OCI-LY7 (cell line): ENCODE measurements around the gene COL4A1.

Experiments used
- EZH2phosphoT487 ChIP-seq: fragments of 200-600 bp; sonication (generic); IDR thresholded peaks from 2 replicates; pipeline ENCODE4 v1.6.1; 2018; ENCODE audit warnings: low read depth, borderline replicate concordance, mild to moderate bottlenecking, mixed run types, antibody characterized with exemption, low read length, moderate library complexity, mixed read lengths
- TF ChIP-seq, protein P1 (sequence below): fragments of 200-600 bp; sonication (generic); conservative IDR thresholded peaks from 2 replicates; pipeline ENCODE4 v1.5.1; 2014; ENCODE audit warnings: mild to moderate bottlenecking, antibody characterized with exemption, low read length, moderate library complexity, mixed read lengths

DNA sequence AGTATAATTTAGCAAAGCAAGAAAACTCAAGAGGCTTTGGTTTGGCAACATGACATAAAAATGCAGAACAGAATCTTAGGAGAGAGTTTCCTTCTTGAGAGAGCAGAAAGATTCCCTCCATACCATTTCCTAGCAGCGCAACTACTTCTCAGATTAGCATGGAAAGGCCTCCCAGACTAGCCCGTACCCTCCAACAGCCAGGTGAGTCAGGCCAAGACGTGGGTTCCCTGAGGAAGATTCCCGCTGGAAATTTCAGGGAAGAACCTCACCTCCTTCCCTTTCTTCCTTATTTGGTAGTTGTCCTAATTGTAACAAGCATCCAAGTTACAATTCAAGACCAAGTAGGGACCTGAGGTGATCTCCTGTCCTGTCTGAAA, 12.4 kb upstream of the COL4A1 start:
- TF ChIP-seq, protein P1, sequence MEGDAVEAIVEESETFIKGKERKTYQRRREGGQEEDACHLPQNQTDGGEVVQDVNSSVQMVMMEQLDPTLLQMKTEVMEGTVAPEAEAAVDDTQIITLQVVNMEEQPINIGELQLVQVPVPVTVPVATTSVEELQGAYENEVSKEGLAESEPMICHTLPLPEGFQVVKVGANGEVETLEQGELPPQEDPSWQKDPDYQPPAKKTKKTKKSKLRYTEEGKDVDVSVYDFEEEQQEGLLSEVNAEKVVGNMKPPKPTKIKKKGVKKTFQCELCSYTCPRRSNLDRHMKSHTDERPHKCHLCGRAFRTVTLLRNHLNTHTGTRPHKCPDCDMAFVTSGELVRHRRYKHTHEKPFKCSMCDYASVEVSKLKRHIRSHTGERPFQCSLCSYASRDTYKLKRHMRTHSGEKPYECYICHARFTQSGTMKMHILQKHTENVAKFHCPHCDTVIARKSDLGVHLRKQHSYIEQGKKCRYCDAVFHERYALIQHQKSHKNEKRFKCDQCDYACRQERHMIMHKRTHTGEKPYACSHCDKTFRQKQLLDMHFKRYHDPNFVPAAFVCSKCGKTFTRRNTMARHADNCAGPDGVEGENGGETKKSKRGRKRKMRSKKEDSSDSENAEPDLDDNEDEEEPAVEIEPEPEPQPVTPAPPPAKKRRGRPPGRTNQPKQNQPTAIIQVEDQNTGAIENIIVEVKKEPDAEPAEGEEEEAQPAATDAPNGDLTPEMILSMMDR: no peak
- TF ChIP-seq EZH2phosphoT487: no peak
